ENCODE measurements around the gene BCL3. TPM values are rescaled to one million over a fixed set of nuclear protein-coding genes. Genes with fewer than 3 reads are reported as not detected.
A peak's percentile ranks its signal among the peaks of the same experiment; 100 is the strongest.

BCL3 gene
- total and polyA plus RNA-seq, 2 of the 13 experiments (the other 11 are each of a cell fraction or from before 2014, with no cell fraction given), result 2.3 to 4.0 TPM

DNA sequence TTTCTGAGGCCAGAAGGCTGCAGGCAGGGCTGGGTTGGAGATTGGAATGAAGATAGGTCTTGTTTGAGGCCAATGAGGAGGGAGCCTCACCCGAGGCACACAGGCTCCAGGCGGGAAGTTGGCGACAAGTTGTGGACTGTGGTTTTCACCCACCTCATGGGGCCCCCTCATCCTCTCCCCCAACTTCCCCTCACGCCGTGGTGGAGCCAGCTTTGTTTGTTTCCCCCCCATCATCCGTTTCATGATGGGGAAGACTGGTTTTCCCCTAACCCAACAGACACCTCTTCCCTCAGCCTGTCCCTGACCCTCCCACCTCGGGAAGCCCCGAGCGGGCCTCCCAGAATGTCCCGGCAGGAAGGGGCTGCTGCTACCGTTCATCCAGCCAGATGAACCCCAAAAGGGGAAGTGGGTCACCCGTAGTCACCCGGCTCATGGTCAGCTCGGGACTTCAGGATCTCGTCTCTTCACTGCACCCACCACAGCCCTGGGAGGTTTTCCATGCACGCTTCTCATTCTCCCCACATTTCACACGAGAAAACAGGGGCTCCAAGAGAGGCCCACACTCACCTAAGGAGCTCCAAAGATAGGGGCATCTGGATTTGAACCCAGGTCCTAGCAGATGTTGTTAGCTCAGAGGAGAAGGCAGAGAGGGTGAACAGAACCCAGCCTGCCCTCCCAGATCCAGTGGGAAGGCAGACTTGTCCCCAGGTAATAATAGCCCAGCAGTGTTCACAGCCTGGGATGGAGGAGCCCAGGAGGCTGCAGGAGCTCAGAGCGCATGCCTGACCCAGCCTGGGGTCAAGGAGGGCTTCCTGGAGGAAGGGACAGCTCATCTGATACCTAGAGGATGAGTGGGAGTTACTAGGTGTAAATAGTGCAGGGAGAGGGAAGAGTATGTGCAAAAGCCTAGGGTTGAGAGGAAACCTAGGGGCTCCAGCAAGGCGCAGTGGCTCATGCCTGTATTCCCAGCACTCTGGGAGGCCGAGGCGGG, 26.1 kb upstream of the BCL3 start (continued):
- TF ChIP-seq ZNF710 (CRISPR knock-in tag; IDR thresholded peaks at IDR 0.05; ENCODE audit: borderline replicate concordance) (peak; percentile 49; the same call in 1 of the 2 replicates), ZNF232 (CRISPR knock-in tag; IDR thresholded peaks at IDR 0.05; ENCODE audit: borderline replicate concordance) (no peak), ZSCAN5A (CRISPR knock-in tag; IDR thresholded peaks at IDR 0.05; ENCODE audit: borderline replicate concordance) (no peak), ZNF703 (CRISPR knock-in tag; IDR thresholded peaks at IDR 0.05; ENCODE audit: borderline replicate concordance) (no peak), PRDM10 (CRISPR knock-in tag; IDR thresholded peaks at IDR 0.05; ENCODE audit: low read depth) (no peak), RFXAP (CRISPR knock-in tag; IDR thresholded peaks at IDR 0.05; ENCODE audit: borderline replicate concordance) (0 out of 2 replicates have a peak, but pooled peaks have one; percentile 32), ZNF639 (CRISPR knock-in tag; conservative IDR thresholded peaks at IDR 0.05) (no peak), HOXA7 (CRISPR knock-in tag; IDR thresholded peaks at IDR 0.05) (no peak), NFYB (CRISPR knock-in tag; IDR thresholded peaks at IDR 0.05) (no peak), ZBTB33 (CRISPR knock-in tag; IDR thresholded peaks at IDR 0.05) (no peak)
- TF ChIP-seq, protein P1, sequence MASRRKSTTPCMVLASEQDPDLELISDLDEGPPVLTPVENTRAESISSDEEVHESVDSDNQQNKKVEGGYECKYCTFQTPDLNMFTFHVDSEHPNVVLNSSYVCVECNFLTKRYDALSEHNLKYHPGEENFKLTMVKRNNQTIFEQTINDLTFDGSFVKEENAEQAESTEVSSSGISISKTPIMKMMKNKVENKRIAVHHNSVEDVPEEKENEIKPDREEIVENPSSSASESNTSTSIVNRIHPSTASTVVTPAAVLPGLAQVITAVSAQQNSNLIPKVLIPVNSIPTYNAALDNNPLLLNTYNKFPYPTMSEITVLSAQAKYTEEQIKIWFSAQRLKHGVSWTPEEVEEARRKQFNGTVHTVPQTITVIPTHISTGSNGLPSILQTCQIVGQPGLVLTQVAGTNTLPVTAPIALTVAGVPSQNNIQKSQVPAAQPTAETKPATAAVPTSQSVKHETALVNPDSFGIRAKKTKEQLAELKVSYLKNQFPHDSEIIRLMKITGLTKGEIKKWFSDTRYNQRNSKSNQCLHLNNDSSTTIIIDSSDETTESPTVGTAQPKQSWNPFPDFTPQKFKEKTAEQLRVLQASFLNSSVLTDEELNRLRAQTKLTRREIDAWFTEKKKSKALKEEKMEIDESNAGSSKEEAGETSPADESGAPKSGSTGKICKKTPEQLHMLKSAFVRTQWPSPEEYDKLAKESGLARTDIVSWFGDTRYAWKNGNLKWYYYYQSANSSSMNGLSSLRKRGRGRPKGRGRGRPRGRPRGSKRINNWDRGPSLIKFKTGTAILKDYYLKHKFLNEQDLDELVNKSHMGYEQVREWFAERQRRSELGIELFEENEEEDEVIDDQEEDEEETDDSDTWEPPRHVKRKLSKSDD (CRISPR knock-in tag; IDR thresholded peaks at IDR 0.05; ENCODE audit: low read depth), result no peak
